OCI-LY7 (cell line): ENCODE data around the gene FAM9C. TPM values are rescaled to one million over a fixed set of nuclear protein-coding genes. Genes with fewer than 3 reads are reported as not detected.
A peak's percentile ranks its signal among the peaks of the same experiment; 100 is the strongest.

Experiments used
- BruUV-seq: library from RNA; stranded (reverse); fragments of 400-500 nt; replicated peaks from 2 replicates; lab custom pipeline; 2021; lab: Mats Ljungman, UMichigan
- CTCF ChIA-PET: fragments of 300-600 bp; sonication (Branson Sonifier 250); formaldehyde crosslinking; loops from one replicate; lab custom pipeline; 2022; ENCODE audit warnings: antibody characterized with exemption; ENCODE audit not compliant: unreplicated experiment; lab: Charles Lee
- POLR2A ChIA-PET: fragments of 300-600 bp; sonication (Branson Sonifier 250); formaldehyde crosslinking; loops from one replicate; lab custom pipeline; 2022; ENCODE audit warnings: antibody characterized with exemption; lab: Charles Lee
- DNase-seq: peaks from one replicate; pipeline ENCODE4 v3.0.0-alpha.2; 2015; ENCODE audit warnings: low spot score
- H2AFZ ChIP-seq: fragments of 200-600 bp; sonication (generic), shearing (Covaris generic); 2 replicates; pipeline ENCODE4 v1.6.1; 2014; ENCODE audit warnings: mild to moderate bottlenecking, antibody characterized with exemption, low read length, moderate library complexity
- H3K27ac ChIP-seq: fragments of 200-600 bp; sonication (generic); 2 replicates; pipeline ENCODE4 v1.5.1; 2014; ENCODE audit warnings: mixed run types, low read depth, mild to moderate bottlenecking, moderate library complexity, low read length, inconsistent platforms; ENCODE audit not compliant: poor library complexity, severe bottlenecking
- H3K36me3 ChIP-seq: fragments of 200-600 bp; sonication (generic); 2 replicates; pipeline ENCODE4 v1.6.1; 2014; ENCODE audit warnings: mild to moderate bottlenecking, antibody characterized with exemption, low read length, moderate library complexity, mixed read lengths; ENCODE audit not compliant: insufficient read depth
- H3K4me1 ChIP-seq: fragments of 200-600 bp; sonication (generic); 2 replicates; pipeline ENCODE4 v1.5.1; 2014; ENCODE audit warnings: mild to moderate bottlenecking, low read length; ENCODE audit not compliant: insufficient read depth, poor library complexity, severe bottlenecking
- H3K4me2 ChIP-seq: fragments of 200-600 bp; sonication (generic); 2 replicates; pipeline ENCODE4 v1.6.1; 2014; ENCODE audit warnings: mild to moderate bottlenecking, low read length
- H3K4me3 ChIP-seq: fragments of 200-600 bp; sonication (generic); 2 replicates; pipeline ENCODE4 v1.5.1; 2014; ENCODE audit warnings: mild to moderate bottlenecking, low read depth, low read length; ENCODE audit not compliant: poor library complexity, severe bottlenecking
- H3K79me2 ChIP-seq: fragments of 200-600 bp; sonication (generic); 2 replicates; pipeline ENCODE4 v1.6.1; 2016; ENCODE audit warnings: low read depth, mild to moderate bottlenecking, low read length, moderate library complexity, mixed read lengths; ENCODE audit not compliant: insufficient read depth
- H3K9me2 ChIP-seq: fragments of 200-600 bp; sonication (generic); 2 replicates; pipeline ENCODE4 v1.6.1; 2016; ENCODE audit warnings: mild to moderate bottlenecking, low read length, mixed read lengths; ENCODE audit not compliant: insufficient read depth
- H3K9me3 ChIP-seq: fragments of 200-600 bp; sonication (generic); 2 replicates; pipeline ENCODE4 v1.6.1; 2014; ENCODE audit warnings: mild to moderate bottlenecking, mixed run types, low read length, mixed read lengths
- H4K20me1 ChIP-seq: fragments of 200-600 bp; sonication (generic); 2 replicates; pipeline ENCODE4 v1.6.1; 2014; ENCODE audit warnings: mild to moderate bottlenecking, antibody characterized with exemption, low read length, moderate library complexity, mixed read lengths; ENCODE audit not compliant: insufficient read depth
- EZH2phosphoT487 ChIP-seq: fragments of 200-600 bp; sonication (generic); IDR thresholded peaks from 2 replicates; pipeline ENCODE4 v1.6.1; 2018; ENCODE audit warnings: low read depth, borderline replicate concordance, mild to moderate bottlenecking, mixed run types, antibody characterized with exemption, low read length, moderate library complexity, mixed read lengths
- intact Hi-C: fragments of 100-400 bp; cut with micrococcal nuclease; formaldehyde crosslinking; loops from one replicate; pipeline ENCODE4 v1.10.0; 2022; ENCODE audit not compliant: unreplicated experiment
- total RNA-seq, 2 experiments: library from RNA; depleted of rRNA in 1 of 2; stranded (reverse); fragments of >200 nt in 1 of 2; shearing (Covaris generic) in 1 of 2; gene quantifications; 2 replicates each; pipeline ENCODE4 v1.2.3, GENCODE V29; 2014 to 2022
- TF ChIP-seq, protein P1 (sequence below): fragments of 200-600 bp; sonication (generic); conservative IDR thresholded peaks from 2 replicates; pipeline ENCODE4 v1.5.1; 2014; ENCODE audit warnings: mild to moderate bottlenecking, antibody characterized with exemption, low read length, moderate library complexity, mixed read lengths

FAM9C gene
- total RNA-seq, 2 experiments from 2014 or later: not detected

- ChIA-PET POLR2A (interaction anchor here (1.4 kb wide), 1 partner anchor 13 kb away, joined by 5 read pairs; no protein-coding TSS in a partner anchor), CTCF (no interaction called here)
- Histone ChIP-seq H3K9me3 (no peaks in the 10 kb centered on the region), H3K36me3 (no peaks in the 10 kb centered on the region), H3K79me2 (no peaks in the 10 kb centered on the region), H4K20me1 (no peaks in the 10 kb centered on the region), H3K9me2 (no peaks in the 10 kb centered on the region), H3K27ac (no peak overlapping the region), H3K4me1 (peaks cover 7% of the 10 kb centered on the region), H3K4me3 (no peak overlapping the region), H2AFZ (no peak overlapping the region), H3K4me2 (peak overlapping the region; percentile 32; the same call in 1 of the 2 replicates)
- intact Hi-C loops: no loop called here
- TF ChIP-seq, protein P1, sequence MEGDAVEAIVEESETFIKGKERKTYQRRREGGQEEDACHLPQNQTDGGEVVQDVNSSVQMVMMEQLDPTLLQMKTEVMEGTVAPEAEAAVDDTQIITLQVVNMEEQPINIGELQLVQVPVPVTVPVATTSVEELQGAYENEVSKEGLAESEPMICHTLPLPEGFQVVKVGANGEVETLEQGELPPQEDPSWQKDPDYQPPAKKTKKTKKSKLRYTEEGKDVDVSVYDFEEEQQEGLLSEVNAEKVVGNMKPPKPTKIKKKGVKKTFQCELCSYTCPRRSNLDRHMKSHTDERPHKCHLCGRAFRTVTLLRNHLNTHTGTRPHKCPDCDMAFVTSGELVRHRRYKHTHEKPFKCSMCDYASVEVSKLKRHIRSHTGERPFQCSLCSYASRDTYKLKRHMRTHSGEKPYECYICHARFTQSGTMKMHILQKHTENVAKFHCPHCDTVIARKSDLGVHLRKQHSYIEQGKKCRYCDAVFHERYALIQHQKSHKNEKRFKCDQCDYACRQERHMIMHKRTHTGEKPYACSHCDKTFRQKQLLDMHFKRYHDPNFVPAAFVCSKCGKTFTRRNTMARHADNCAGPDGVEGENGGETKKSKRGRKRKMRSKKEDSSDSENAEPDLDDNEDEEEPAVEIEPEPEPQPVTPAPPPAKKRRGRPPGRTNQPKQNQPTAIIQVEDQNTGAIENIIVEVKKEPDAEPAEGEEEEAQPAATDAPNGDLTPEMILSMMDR: no peak
- TF ChIP-seq EZH2phosphoT487: no peak
- no TSS peak for BruUV-seq
- DNase-seq: no peak
Measured at GRCh38 chrX:13029637-13029886, 14.9 kb downstream of the FAM9C start.

- Histone ChIP-seq H3K79me2 (no peaks in the 10 kb centered on the region), H3K36me3 (no peaks in the 10 kb centered on the region), H3K9me3 (no peaks in the 10 kb centered on the region), H3K4me3 (no peak overlapping the region), H2AFZ (no peak overlapping the region), H4K20me1 (no peaks in the 10 kb centered on the region), H3K27ac (no peak overlapping the region), H3K9me2 (no peaks in the 10 kb centered on the region), H3K4me1 (peaks cover 7% of the 10 kb centered on the region), H3K4me2 (no peak overlapping the region)
- DNase-seq: no peak
- intact Hi-C loops: no loop called here
- ChIA-PET POLR2A (no interaction called here), CTCF (no interaction called here)
- no TSS peak for BruUV-seq
- no peak for TF ChIP-seq EZH2phosphoT487
- TF ChIP-seq, protein P1: no peak
Measured at GRCh38 chrX:13028871-13029636, 15.4 kb downstream of the FAM9C start.
